ENCODE measurements around the gene SPATS2.

- TF ChIP-seq REST (IDR thresholded peaks at IDR 0.05; ENCODE audit: insufficient read depth in 1 of 2, low read depth in 2 of 2, low read length in 2 of 2) (no peak), POLR2AphosphoS5 (IDR thresholded peaks at IDR 0.05; ENCODE audit: low read depth, low read length) (no peak)
Measured at GRCh38 chr12:49348781-49349180, 18.5 kb upstream of the SPATS2 start.

All from PFSK-1 (cell line).